ENCODE measurements around the gene SEMA3B. TPM values are rescaled to one million over a fixed set of nuclear protein-coding genes. Genes with fewer than 3 reads are reported as not detected.
A peak's percentile ranks its signal among the peaks of the same experiment; 100 is the strongest.

Gene SEMA3B
- total and polyA plus RNA-seq, 2 experiments from 2014 or later = 2.4 to 3.3 TPM

- TF ChIP-seq ZNF462 (CRISPR knock-in tag; IDR thresholded peaks at IDR 0.05) (no peak), CREB1 (CRISPR knock-in tag; IDR thresholded peaks at IDR 0.05; ENCODE audit: low read depth) (no peak), NANOG (IDR thresholded peaks at IDR 0.05; ENCODE audit: borderline replicate concordance) (no peak), JUNB (IDR thresholded peaks at IDR 0.05; ENCODE audit: unreplicated experiment) (no peak), ZNF331 (CRISPR knock-in tag; IDR thresholded peaks at IDR 0.05; ENCODE audit: low read depth) (no peak), STAT1 (IDR thresholded peaks at IDR 0.05; ENCODE audit: unreplicated experiment) (no peak), ZNF114 (CRISPR knock-in tag; IDR thresholded peaks at IDR 0.05) (no peak), POLR2AphosphoS5 (IDR thresholded peaks at IDR 0.05; ENCODE audit: low read depth) (no peak), EZH2phosphoT487 (IDR thresholded peaks at IDR 0.05; ENCODE audit: unreplicated experiment) (no peak), ETS1 (IDR thresholded peaks at IDR 0.05) (no peak)
Measured at GRCh38 chr3:50239649-50240048, 29.3 kb upstream of the SEMA3B start (continued).

GRCh38 chr3:50241163-50241562, 27.8 kb upstream of the SEMA3B start:
- peak; percentile 53 for ATAC-seq
- H3K4me2 ChIP-seq = peak overlapping the region; percentile 84
- no peaks in the 10 kb centered on the region for H3K36me3 ChIP-seq (ENCODE audit: insufficient read depth)
- no peak overlapping the region for H2AFZ ChIP-seq
- H3K27ac ChIP-seq (ENCODE audit: low read depth) = peak overlapping the region; percentile 97
- H3K9me2 ChIP-seq (ENCODE audit: insufficient read depth) = no peaks in the 10 kb centered on the region
- peak; percentile 99 for DNase-seq (ENCODE audit: low spot score)
- Mint-ChIP-seq H3K9me3 (no peaks in the 10 kb centered on the region), H3K4me3 (peak overlapping the region; percentile 63), H3K36me3 (ENCODE audit: low read depth) (peaks cover 11% of the 10 kb centered on the region), H3K27me3 (ENCODE audit: insufficient read depth, low read depth, poor library complexity) (peaks cover 27% of the 10 kb centered on the region), H3K27ac (peak overlapping the region; percentile 95), H3K4me1 (peaks cover 84% of the 10 kb centered on the region)
- no peaks in the 10 kb centered on the region for H3K27me3 ChIP-seq (ENCODE audit: insufficient read depth)
- peaks cover 42% of the 10 kb centered on the region for H4K20me1 ChIP-seq (replicated peaks; ENCODE audit: insufficient read depth)
- peaks cover 92% of the 10 kb centered on the region for H3K79me2 ChIP-seq (replicated peaks; ENCODE audit: insufficient read depth)
- H3K4me3 ChIP-seq = peak overlapping the region; percentile 60
- peaks cover 76% of the 10 kb centered on the region for H3K4me1 ChIP-seq (ENCODE audit: insufficient read depth)
- H3F3A ChIP-seq (replicated peaks; ENCODE audit: low read depth) = peaks cover 34% of the 10 kb centered on the region
- no peak for TF ChIP-seq ZNF331 (CRISPR knock-in tag; IDR thresholded peaks at IDR 0.05; ENCODE audit: low read depth)
- TF ChIP-seq CREB1 (CRISPR knock-in tag; IDR thresholded peaks at IDR 0.05; ENCODE audit: low read depth) = peak; percentile 51; the same call in 1 of the 2 replicates
- no peak for TF ChIP-seq ZNF462 (CRISPR knock-in tag; IDR thresholded peaks at IDR 0.05)
